LoVo (cell line): ENCODE data around the gene UCN2.
"Not testable (repeated sequence)": the region's sequence is repeated elsewhere in the genome, so short reads cannot be mapped to it uniquely, and the experiment has no call there.

Experiments used
- DNase-seq: peaks from one replicate; pipeline ENCODE4 v3.0.0-alpha.2; 2016; ENCODE audit warnings: low spot score

UCN2 gene

GRCh38 chr3:48561045-48561736 is 2.4 kb downstream of the UCN2 start:
- DNase-seq: no peak

- DNase-seq: no peak
These were observed 2.9 kb downstream of the UCN2 start for GRCh38 chr3:48560648-48561018.

GRCh38 chr3:48558493-48559134 is 5.0 kb downstream of the UCN2 start:
- DNase-seq: no peak

- peak; percentile 100 for DNase-seq
These were observed 6.6 kb downstream of the UCN2 start, which contains the start of gene PFKFB4 for GRCh38 chr3:48556796-48557626. PFKFB4 (minus strand) TSS chr3:48556803; CDS start chr3:48556777, 26 bp downstream.

- DNase-seq: no peak
These were observed 7.4 kb downstream of the UCN2 start for GRCh38 chr3:48555949-48556795.

GRCh38 chr3:48555231-48555948 is 8.2 kb downstream of the UCN2 start:
- DNase-seq: no peak

GRCh38 chr3:48553886-48554845 is 9.4 kb downstream of the UCN2 start:
- no peak for DNase-seq

- no peak for DNase-seq
These were observed 10.2 kb downstream of the UCN2 start for GRCh38 chr3:48553361-48553760.

GRCh38 chr3:48552111-48552951 is 11.2 kb downstream of the UCN2 start:
- no peak for DNase-seq

- not testable (repeated sequence) for DNase-seq
These were observed 11.9 kb downstream of the UCN2 start for GRCh38 chr3:48551651-48552050.

GRCh38 chr3:48548729-48549705 is 14.6 kb downstream of the UCN2 start:
- DNase-seq: peak; percentile 73

- DNase-seq: no peak
These were observed 15.5 kb downstream of the UCN2 start for GRCh38 chr3:48548126-48548525.

- DNase-seq: no peak
These were observed 17.3 kb downstream of the UCN2 start for GRCh38 chr3:48546203-48546829.

GRCh38 chr3:48544141-48544540 is 19.4 kb downstream of the UCN2 start:
- DNase-seq: no peak

- DNase-seq: no peak
These were observed 20.2 kb downstream of the UCN2 start for GRCh38 chr3:48543271-48543866.

GRCh38 chr3:48538451-48538850 is 25.1 kb downstream of the UCN2 start:
- no peak for DNase-seq

- DNase-seq: no peak
These were observed 26.8 kb downstream of the UCN2 start for GRCh38 chr3:48536785-48537184.
